ENCODE data around the gene PPP1R12C.

DNA sequence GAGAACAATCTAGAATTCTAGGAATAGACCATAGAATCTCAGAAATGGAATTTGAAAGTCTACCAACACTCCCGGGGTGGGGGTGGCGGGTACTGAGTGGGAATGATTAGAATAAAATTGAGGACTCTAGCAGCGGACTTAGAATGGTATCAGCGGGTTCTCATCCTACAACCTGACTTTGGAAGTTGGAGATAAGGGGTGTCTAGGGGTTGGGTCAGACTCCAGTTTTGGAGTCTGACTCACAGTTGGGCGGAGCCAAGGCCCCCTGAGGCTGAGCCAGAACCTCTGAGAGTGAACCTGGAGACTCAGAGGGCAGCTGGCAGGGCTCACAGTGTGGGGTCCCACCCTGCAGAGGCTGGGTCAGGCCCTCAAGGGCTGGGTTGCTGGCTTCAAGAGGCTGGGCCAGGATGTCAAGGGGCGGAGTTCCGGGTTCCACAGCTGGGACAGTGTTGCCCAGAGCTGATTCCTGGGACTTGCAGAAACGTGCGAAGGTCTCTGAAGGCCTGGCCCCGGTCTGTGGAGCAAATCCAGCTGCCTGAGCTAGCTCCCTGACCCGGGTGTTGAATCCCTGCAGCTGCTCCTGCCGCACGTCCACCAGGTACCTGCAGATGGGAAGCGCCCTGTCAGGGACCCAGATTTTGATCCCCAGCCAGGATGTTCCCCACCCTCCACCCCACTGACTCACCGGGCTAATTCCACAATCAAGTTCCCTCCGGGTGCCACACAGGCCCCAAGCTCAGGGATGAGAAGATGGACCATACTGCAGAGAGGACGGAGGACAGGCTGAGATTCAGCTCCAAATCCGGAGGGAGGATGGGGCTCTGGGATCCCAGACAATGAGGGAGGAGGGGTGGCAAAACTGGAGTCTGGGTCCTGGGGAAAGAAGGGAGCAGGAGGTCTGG, 41.7 kb upstream of the PPP1R12C start:
- TF ChIP-seq, protein P1, sequence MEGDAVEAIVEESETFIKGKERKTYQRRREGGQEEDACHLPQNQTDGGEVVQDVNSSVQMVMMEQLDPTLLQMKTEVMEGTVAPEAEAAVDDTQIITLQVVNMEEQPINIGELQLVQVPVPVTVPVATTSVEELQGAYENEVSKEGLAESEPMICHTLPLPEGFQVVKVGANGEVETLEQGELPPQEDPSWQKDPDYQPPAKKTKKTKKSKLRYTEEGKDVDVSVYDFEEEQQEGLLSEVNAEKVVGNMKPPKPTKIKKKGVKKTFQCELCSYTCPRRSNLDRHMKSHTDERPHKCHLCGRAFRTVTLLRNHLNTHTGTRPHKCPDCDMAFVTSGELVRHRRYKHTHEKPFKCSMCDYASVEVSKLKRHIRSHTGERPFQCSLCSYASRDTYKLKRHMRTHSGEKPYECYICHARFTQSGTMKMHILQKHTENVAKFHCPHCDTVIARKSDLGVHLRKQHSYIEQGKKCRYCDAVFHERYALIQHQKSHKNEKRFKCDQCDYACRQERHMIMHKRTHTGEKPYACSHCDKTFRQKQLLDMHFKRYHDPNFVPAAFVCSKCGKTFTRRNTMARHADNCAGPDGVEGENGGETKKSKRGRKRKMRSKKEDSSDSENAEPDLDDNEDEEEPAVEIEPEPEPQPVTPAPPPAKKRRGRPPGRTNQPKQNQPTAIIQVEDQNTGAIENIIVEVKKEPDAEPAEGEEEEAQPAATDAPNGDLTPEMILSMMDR (IDR thresholded peaks at IDR 0.05) = no peak
- no peak for TF ChIP-seq POLR2A (IDR thresholded peaks at IDR 0.05)

Measured in body of pancreas (tissue), 4 donors.